B cell (primary cell): Measurements from ENCODE around the gene MBNL2. TPM values are rescaled to one million over a fixed set of nuclear protein-coding genes. Genes with fewer than 3 reads are reported as not detected.

Source experiments
- ATAC-seq: fragments of 200-7000 bp; cut with Tn5 transposase; one replicate; pipeline ENCODE4 v1.10.0; 2021; ENCODE audit warnings: low read depth, mild to moderate bottlenecking, moderate number of reproducible peaks, moderate library complexity
- CTCF ChIA-PET: fragments of 350-600 bp; sonication (Branson Sonifier 250); formaldehyde crosslinking; loops from one replicate; lab custom pipeline; 2021; ENCODE audit warnings: antibody characterized with exemption, inconsistent platforms; lab: Charles Lee
- POLR2A ChIA-PET: fragments of 350-600 bp; sonication (Branson Sonifier 250); formaldehyde crosslinking; loops from one replicate; lab custom pipeline; 2021; ENCODE audit warnings: antibody characterized with exemption; lab: Charles Lee
- DNase-seq: peaks from one replicate; pipeline ENCODE4 v3.0.0; 2013
- H2AFZ ChIP-seq: 2 replicates; pipeline ENCODE4 v1.6.1; 2012; ENCODE audit warnings: mild to moderate bottlenecking, low read depth, low read length; ENCODE audit not compliant: insufficient read depth, poor library complexity, severe bottlenecking
- H3K27ac ChIP-seq, 2 donors: 1 replicate in 1 of 2; 2 replicates in 1 of 2; pipeline ENCODE4 v1.5.1; 2012 to 2013; ENCODE audit warnings: low read length in 2 of 2, mild to moderate bottlenecking in 2 of 2, moderate library complexity in 1 of 2
- H3K27me3 ChIP-seq, 4 experiments: fragments of 200-600 bp in 1 of 4; sonication (generic) in 1 of 4; replicated peaks in 1 of 4; 1 replicate in 2 of 4; 2 replicates in 2 of 4; pipeline versions ENCODE4 v1.6.1 to v1.7.0; 2013 to 2016; ENCODE audit warnings: low read length in 3 of 4, mild to moderate bottlenecking in 2 of 4, mixed read lengths in 1 of 4, moderate library complexity in 1 of 4; ENCODE audit not compliant: insufficient read depth in 4 of 4, control insufficient read depth in 3 of 4; ENCODE audit errors: control extremely low read depth in 1 of 4
- H3K36me3 ChIP-seq, 2 experiments: replicated peaks in 1 of 2; 1 replicate in 1 of 2; 2 replicates in 1 of 2; pipeline versions ENCODE4 v1.6.1 to v1.7.1; 2013; ENCODE audit warnings: low read length in 1 of 2; ENCODE audit not compliant: insufficient read depth in 2 of 2, control insufficient read depth in 1 of 2; ENCODE audit errors: control extremely low read depth in 1 of 2, extremely low read depth in 1 of 2
- H3K4me1 ChIP-seq, 2 donors: fragments of 200-600 bp in 1 of 2; sonication (generic) in 1 of 2; 1 replicate in 1 of 2; 2 replicates in 1 of 2; pipeline versions ENCODE4 v1.5.1 to v1.6.1; 2013 to 2017; ENCODE audit warnings: low read length in 2 of 2; ENCODE audit not compliant: control insufficient read depth in 2 of 2, insufficient read depth in 2 of 2
- H3K4me2 ChIP-seq: replicated peaks from 2 replicates; pipeline ENCODE3; 2012; ENCODE audit warnings: mild to moderate bottlenecking, low read depth, low read length; ENCODE audit not compliant: poor library complexity, severe bottlenecking
- H3K4me3 ChIP-seq, 5 experiments: fragments of 200-600 bp in 1 of 5; sonication (generic) in 1 of 5; 1 replicate in 3 of 5; 2 replicates in 2 of 5; pipeline versions ENCODE4 v1.5.1 to v1.7.0; 2011 to 2016; ENCODE audit warnings: low read length in 4 of 5, mild to moderate bottlenecking in 4 of 5, low read depth in 2 of 5, control low read depth in 1 of 5, moderate library complexity in 1 of 5; ENCODE audit not compliant: insufficient read depth in 1 of 5; ENCODE audit errors: control extremely low read depth in 1 of 5, extremely low read depth in 1 of 5
- H3K79me2 ChIP-seq: fragments of 200-600 bp; sonication (generic); one replicate; pipeline ENCODE4 v1.6.0; 2016; ENCODE audit warnings: low read length; ENCODE audit not compliant: control insufficient read depth, insufficient read depth
- H3K9ac ChIP-seq: fragments of 200-600 bp; sonication (generic); 2 replicates; pipeline ENCODE4 v1.6.1; 2017; ENCODE audit warnings: mild to moderate bottlenecking, low read length, moderate library complexity
- H3K9me3 ChIP-seq, 3 donors: one replicate each; pipeline versions ENCODE4 v1.6.1 to v1.7.1; 2013; ENCODE audit warnings: low read length in 2 of 3; ENCODE audit not compliant: control insufficient read depth in 2 of 3, insufficient read depth in 1 of 3; ENCODE audit errors: control extremely low read depth in 1 of 3
- H4K20me1 ChIP-seq: 2 replicates; pipeline ENCODE4 v1.6.0; 2012; ENCODE audit warnings: mild to moderate bottlenecking, low read length; ENCODE audit not compliant: insufficient read depth, control insufficient read depth, poor library complexity, severe bottlenecking
- H3K27ac Mint-ChIP-seq: one replicate; pipeline ENCODE4 v1.8.0; 2021; ENCODE audit warnings: mixed read lengths
- H3K27me3 Mint-ChIP-seq: one replicate; pipeline ENCODE4 v1.8.0; 2021; ENCODE audit warnings: mixed read lengths
- H3K4me1 Mint-ChIP-seq: one replicate; pipeline ENCODE4 v1.8.0; 2021; ENCODE audit warnings: mixed read lengths
- H3K4me3 Mint-ChIP-seq: one replicate; pipeline ENCODE4 v1.8.0; 2021; ENCODE audit warnings: mixed read lengths
- H3K9me3 Mint-ChIP-seq: one replicate; pipeline ENCODE4 v1.8.0; 2022; ENCODE audit warnings: mixed read lengths; ENCODE audit not compliant: insufficient read depth
- CTCF ChIP-seq: fragments of 200-600 bp; IDR thresholded peaks from one replicate; pipeline ENCODE4 v1.8.0; 2022; ENCODE audit warnings: antibody characterized with exemption, mild to moderate bottlenecking
- EZH2 ChIP-seq: IDR thresholded peaks from 2 replicates; pipeline ENCODE4 v1.6.1; 2012; ENCODE audit warnings: borderline replicate concordance, low read depth, mild to moderate bottlenecking, moderate library complexity, low read length; ENCODE audit not compliant: insufficient read depth, poor library complexity, severe bottlenecking
- WGBS: methylation state at CpG from one replicate; pipeline ENCODE4 v1.1.5; 2013; ENCODE audit warnings: missing lambda C conversion rate; ENCODE audit not compliant: insufficient coverage; 5-methylcytosine and 5-hydroxymethylcytosine counted together
- intact Hi-C: fragments of 100-400 bp; cut with micrococcal nuclease; formaldehyde crosslinking; loops from one replicate; pipeline ENCODE4 v1.10.0; 2022
- polyA plus RNA-seq: library from polyadenylated mRNA; depleted of rRNA; stranded (reverse); fragments of >200 nt; gene quantifications from 2 replicates; pipeline ENCODE4 v1.2.3, GENCODE V29; 2012
- total RNA-seq, 2 donors: library from RNA; stranded (reverse); fragments of 120-200 nt in 1 of 2; gene quantifications; 1 replicate in 1 of 2; 2 replicates in 1 of 2; pipeline versions ENCODE4 v1.2.3 to v1.2.4, GENCODE V29; 2013 to 2022

The MBNL2 gene
- total and polyA plus RNA-seq, 2 donors (not counting 1 experiment from before 2014, with no cell fraction given): 6.9 to 50.1 TPM

- DNase-seq: no peak
- Histone ChIP-seq H3K9me3 (no peaks in the 10 kb centered on the region), H3K27ac (no peak overlapping the region), H3K79me2 (peaks cover 15% of the 10 kb centered on the region), H2AFZ (no peak overlapping the region), H3K36me3 (peaks cover 0 to 2% of the 10 kb centered on the region in 2 experiments), H3K4me1 (no peaks in the 10 kb centered on the region), H3K4me3 (no peak overlapping the region), H3K27me3 (no peaks in the 10 kb centered on the region), H3K9ac (no peak overlapping the region), H3K4me2 (no peak overlapping the region), H4K20me1 (peaks cover 39% of the 10 kb centered on the region)
- H3K4me3 Mint-ChIP-seq: no peak overlapping the region
- H3K27me3 Mint-ChIP-seq: no peaks in the 10 kb centered on the region
- TF ChIP-seq CTCF (no peak), EZH2 (no peak)
- POLR2A ChIA-PET: no interaction called here
- CTCF ChIA-PET: no interaction called here
- intact Hi-C loops: no loop called here
- peaks cover 4% of the 10 kb centered on the region for H3K4me1 Mint-ChIP-seq
- WGBS: 52% methylated on average over 2 of the region's 4 CpGs
- H3K27ac Mint-ChIP-seq: no peak overlapping the region
- ATAC-seq: no peak
- no peaks in the 10 kb centered on the region for H3K9me3 Mint-ChIP-seq
Observed at GRCh38 chr13:97329331-97329730, 107.2 kb downstream of the MBNL2 start.

GRCh38 chr13:97330448-97330847, 108.3 kb downstream of the MBNL2 start:
- Mint-ChIP-seq H3K9me3 (no peaks in the 10 kb centered on the region), H3K27me3 (no peaks in the 10 kb centered on the region), H3K27ac (no peak overlapping the region), H3K4me1 (no peaks in the 10 kb centered on the region), H3K4me3 (no peak overlapping the region)
- Histone ChIP-seq H3K27me3 (no peaks in the 10 kb centered on the region), H3K4me1 (no peaks in the 10 kb centered on the region), H3K9ac (no peak overlapping the region), H3K36me3 (peaks cover 0 to 10% of the 10 kb centered on the region in 2 experiments), H3K9me3 (no peaks in the 10 kb centered on the region), H3K27ac (no peak overlapping the region), H3K4me2 (no peak overlapping the region), H3K4me3 (no peak overlapping the region), H3K79me2 (peaks cover 7% of the 10 kb centered on the region), H2AFZ (no peak overlapping the region), H4K20me1 (peaks cover 37% of the 10 kb centered on the region)
- WGBS: no CpG with 5 or more reads among the region's 2 CpGs
- TF ChIP-seq EZH2: no peak
- no peak for TF ChIP-seq CTCF
- intact Hi-C loops: no loop called here
- ChIA-PET CTCF (interaction anchor here (2.0 kb wide), 1 partner anchor 220 kb away, joined by 6 read pairs; no protein-coding TSS in a partner anchor), POLR2A (no interaction called here)
- DNase-seq (no peak), ATAC-seq (no peak)
